DOHH2 (cell line): ENCODE data around the gene SNX7.

Experiments
- EZH2phosphoT487 ChIP-seq: fragments of 200-600 bp; sonication (generic); IDR thresholded peaks from 2 replicates; pipeline ENCODE4 v1.6.1; 2017; ENCODE audit warnings: borderline replicate concordance, mild to moderate bottlenecking, antibody characterized with exemption, low read length, moderate library complexity, mixed read lengths
- TF ChIP-seq, protein P1 (sequence below): fragments of 200-600 bp; sonication (generic); IDR thresholded peaks from one replicate; pipeline ENCODE4 v1.5.1; 2014; ENCODE audit warnings: antibody characterized with exemption, mild to moderate bottlenecking, low read depth, low read length; ENCODE audit not compliant: poor library complexity, severe bottlenecking

DNA sequence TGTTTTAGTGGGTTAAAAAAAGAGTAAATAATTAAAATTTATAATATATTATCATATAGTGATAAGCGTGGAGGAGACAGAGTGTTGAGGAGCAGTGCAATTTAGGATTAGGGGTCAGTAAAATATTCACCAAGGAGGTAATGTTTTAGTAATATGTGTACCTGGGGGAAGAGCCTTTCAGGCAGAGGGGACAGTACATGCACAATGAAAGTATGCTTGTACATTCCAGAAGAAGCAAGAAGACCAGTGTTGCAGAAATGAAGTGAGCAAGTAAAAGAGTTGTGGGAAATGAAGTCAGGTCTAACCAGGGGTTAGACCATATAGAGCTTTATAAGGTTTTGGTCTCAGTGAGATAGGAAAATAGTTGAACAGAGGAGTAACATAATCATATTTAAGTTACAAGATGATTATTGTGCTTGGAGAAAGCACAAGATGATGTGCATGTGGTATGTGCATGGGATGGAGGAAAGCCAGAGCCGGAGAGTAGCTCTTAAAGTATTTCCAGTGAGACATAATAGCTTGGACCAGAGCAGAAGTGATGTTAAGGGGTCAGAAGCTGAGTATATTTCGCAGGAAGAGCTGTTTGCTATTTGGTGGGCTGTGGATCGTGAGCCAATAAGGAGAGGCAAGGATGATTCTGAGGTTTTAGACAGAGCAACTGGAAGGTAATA lies 44.8 kb downstream of the SNX7 start:
- TF ChIP-seq, protein P1, sequence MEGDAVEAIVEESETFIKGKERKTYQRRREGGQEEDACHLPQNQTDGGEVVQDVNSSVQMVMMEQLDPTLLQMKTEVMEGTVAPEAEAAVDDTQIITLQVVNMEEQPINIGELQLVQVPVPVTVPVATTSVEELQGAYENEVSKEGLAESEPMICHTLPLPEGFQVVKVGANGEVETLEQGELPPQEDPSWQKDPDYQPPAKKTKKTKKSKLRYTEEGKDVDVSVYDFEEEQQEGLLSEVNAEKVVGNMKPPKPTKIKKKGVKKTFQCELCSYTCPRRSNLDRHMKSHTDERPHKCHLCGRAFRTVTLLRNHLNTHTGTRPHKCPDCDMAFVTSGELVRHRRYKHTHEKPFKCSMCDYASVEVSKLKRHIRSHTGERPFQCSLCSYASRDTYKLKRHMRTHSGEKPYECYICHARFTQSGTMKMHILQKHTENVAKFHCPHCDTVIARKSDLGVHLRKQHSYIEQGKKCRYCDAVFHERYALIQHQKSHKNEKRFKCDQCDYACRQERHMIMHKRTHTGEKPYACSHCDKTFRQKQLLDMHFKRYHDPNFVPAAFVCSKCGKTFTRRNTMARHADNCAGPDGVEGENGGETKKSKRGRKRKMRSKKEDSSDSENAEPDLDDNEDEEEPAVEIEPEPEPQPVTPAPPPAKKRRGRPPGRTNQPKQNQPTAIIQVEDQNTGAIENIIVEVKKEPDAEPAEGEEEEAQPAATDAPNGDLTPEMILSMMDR, result no peak
- TF ChIP-seq EZH2phosphoT487, result no peak
